BLaER1 treated with 17β-estradiol and CSF1 and Interleukin-3, amounts not matched to agents 10 nM and 100 nM (cell line): ENCODE data around the gene ZNF224.

Experiments used
- H3K27ac ChIP-seq, 11 experiments: shearing (Covaris generic); formaldehyde crosslinking; 2 replicates each; pipeline ENCODE4 v1.8.1; 2022
- H3K27me3 ChIP-seq, 11 experiments: shearing (Covaris generic); formaldehyde crosslinking; 2 replicates each; pipeline ENCODE4 v1.8.1; 2022
- H3K36me3 ChIP-seq, 11 experiments: shearing (Covaris generic); formaldehyde crosslinking; 2 replicates each; pipeline ENCODE4 v1.8.1; 2022
- H3K4me1 ChIP-seq, 10 experiments: shearing (Covaris generic); formaldehyde crosslinking; 2 replicates each; pipeline ENCODE4 v1.8.1; 2022
- H3K4me2 ChIP-seq, 11 experiments: shearing (Covaris generic); formaldehyde crosslinking; 2 replicates each; pipeline ENCODE4 v1.8.1; 2022
- H3K4me3 ChIP-seq, 10 experiments: shearing (Covaris generic); formaldehyde crosslinking; 2 replicates each; pipeline ENCODE4 v1.8.1; 2022
- H3K9ac ChIP-seq, 11 experiments: shearing (Covaris generic); formaldehyde crosslinking; 2 replicates each; pipeline ENCODE4 v1.8.1; 2022
- H3K9me3 ChIP-seq, 11 experiments: shearing (Covaris generic); formaldehyde crosslinking; replicated peaks in 1 of 11; 2 replicates each; pipeline ENCODE4 v1.8.1; 2022
- H4K20me1 ChIP-seq, 11 experiments: shearing (Covaris generic); formaldehyde crosslinking; 2 replicates each; pipeline ENCODE4 v1.8.1; 2022
- Cebpa-rat ChIP-seq, 11 experiments: shearing (Covaris generic); IDR thresholded peaks; 2 replicates each; pipeline ENCODE4 v1.8.1; 2022

Gene ZNF224

DNA sequence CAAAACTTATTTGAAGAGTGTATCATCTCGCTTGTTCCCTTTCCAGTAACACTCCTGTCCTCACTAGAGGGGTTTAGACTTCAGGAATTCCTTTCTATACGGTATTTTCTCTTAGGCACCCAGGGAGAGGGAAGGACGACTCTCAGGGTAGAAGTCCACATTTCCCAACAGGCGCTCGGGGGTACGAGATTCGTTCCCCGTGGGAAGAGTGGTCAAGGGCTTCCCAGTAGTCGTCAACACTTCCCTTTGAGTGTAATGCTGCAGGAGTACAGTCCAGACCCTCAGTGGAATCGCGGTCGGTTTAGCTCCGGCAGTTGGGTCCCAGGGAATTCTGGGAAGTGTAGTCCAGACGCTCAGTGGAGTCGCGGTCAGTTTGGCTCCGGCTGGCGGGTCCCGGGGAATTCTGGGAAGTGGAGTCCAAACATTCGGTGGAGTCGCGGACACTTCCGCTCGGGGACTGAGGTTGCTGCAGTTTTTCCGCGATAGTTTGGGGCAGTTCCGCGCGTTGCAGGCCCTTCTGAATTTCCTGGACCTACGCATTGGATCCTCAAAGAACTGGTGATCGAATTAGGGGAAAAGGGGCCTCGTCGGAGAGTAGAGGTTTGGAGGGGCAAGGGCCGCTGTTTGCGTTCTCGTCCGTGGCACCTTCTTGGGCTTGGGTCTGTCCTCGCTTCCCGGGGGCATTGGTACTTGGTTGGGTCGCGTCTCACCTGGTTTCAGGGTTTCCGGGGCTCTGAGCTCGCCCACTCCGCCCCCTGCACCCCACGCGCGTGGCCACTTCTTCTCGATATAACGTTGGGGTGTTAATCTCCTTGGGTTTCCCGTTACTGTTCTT is at the start of gene ZNF224:
ZNF224 (plus strand) TSS at position 431 of the 835 bp plus-strand sequence. CDS start 3,513 bp downstream, outside the sequence.
- H3K27ac ChIP-seq, result peak within 1 kb of the TSS; percentile 73 to 86 (median 77)
- H3K4me3 ChIP-seq, result peak within 1 kb of the TSS; percentile 81 to 100 (median 94)
- H3K27me3 ChIP-seq, result no peaks in the 10 kb centered on the region
- peaks cover 0 to 20% (median 0%) of the 10 kb centered on the region in 11 experiments; a peak in 8 of 22 replicates for H4K20me1 ChIP-seq
- H3K9ac ChIP-seq, result peak within 1 kb of the TSS; percentile 83 to 93 (median 88)
- peak within 1 kb of the TSS; percentile 69 to 90 (median 83) for H3K4me2 ChIP-seq
- H3K4me1 ChIP-seq, result peaks cover 4 to 24% (median 9%) of the 10 kb centered on the region in 10 experiments
- TF ChIP-seq Cebpa-rat (IDR thresholded peaks at IDR 0.05), result no peak
- peaks cover 26 to 32% (median 31%) of the 10 kb centered on the region in 11 experiments for H3K36me3 ChIP-seq
- H3K9me3 ChIP-seq, result peaks cover 0 to 3% (median 0%) of the 10 kb centered on the region in 11 experiments; a peak in 1 of 22 replicates

DNA sequence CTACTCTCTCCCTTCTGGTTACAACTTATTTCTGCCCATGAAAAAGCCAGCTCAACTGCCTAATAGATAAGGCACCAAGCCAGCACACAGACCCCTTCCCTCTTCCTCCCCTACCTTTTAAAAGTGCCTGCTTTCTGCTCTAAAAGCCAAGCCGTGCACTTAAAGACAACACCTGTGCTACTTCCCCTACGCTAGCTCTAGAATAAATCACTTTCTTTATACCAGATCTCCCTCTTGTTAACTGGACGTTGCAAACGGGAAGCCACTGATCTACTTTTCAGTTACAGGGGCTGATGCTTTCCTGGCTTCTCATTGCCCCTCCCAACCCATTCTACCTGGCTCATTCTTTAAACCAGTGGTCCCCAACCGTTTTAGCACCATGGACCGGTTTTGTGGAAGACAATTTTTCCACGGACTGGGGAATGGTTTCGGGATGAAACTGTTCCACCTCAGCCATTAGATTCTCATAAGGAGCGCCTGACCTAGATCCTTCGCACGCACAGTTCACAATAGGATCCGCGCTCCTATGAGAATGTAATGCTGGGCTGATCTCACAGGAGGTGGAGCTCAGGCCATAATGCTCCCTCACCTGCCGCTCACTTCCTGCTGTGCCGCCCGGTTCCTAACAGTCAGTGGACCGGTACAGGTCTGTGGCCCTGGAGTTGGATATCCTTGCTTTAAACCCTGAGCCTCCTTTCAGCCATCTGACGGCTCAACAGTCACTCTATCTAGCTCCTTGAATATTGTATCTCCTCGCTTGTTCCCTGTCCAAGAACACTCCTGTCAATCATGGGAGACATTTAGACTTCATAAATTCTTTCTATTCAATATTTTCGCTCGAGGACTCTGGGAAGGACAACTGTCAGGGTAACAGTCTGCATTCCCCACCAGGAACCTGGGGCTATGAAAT is 43.2 kb upstream of the ZNF224 start:
- Histone ChIP-seq H4K20me1 (no peaks in the 10 kb centered on the region), H3K9ac (peak overlapping the region in 9 of 11 experiments; percentile 66 to 84 (median 76); a peak in 14 of 22 replicates), H3K27me3 (no peaks in the 10 kb centered on the region; a peak in 1 of 22 replicates), H3K4me3 (peak overlapping the region; percentile 68 to 90 (median 74)), H3K36me3 (peaks cover 13 to 25% (median 15%) of the 10 kb centered on the region in 11 experiments; a peak in 20 of 22 replicates), H3K27ac (peak overlapping the region in 4 of 11 experiments; percentile 10 to 75 (median 72); a peak in 5 of 22 replicates), H3K4me2 (peak overlapping the region; percentile 63 to 95 (median 78)), H3K4me1 (peaks cover 0 to 11% (median 7%) of the 10 kb centered on the region in 10 experiments; a peak in 11 of 20 replicates), H3K9me3 (peaks cover 15 to 49% (median 26%) of the 10 kb centered on the region in 11 experiments; a peak in 20 of 22 replicates)
- TF ChIP-seq Cebpa-rat (IDR thresholded peaks at IDR 0.05), result no peak

GRCh38 chr19:44051650-44052402 is 42.3 kb upstream of the ZNF224 start, which contains the start of gene ZNF223:
ZNF223 (plus strand) TSS chr19:44052036; CDS start chr19:44055177, 3,141 bp downstream.
- TF ChIP-seq Cebpa-rat (IDR thresholded peaks at IDR 0.05), result no peak
- H3K36me3 ChIP-seq, result peaks cover 15 to 30% (median 17%) of the 10 kb centered on the region in 11 experiments; a peak in 20 of 22 replicates
- H3K9me3 ChIP-seq, result peaks cover 15 to 50% (median 27%) of the 10 kb centered on the region in 11 experiments; a peak in 20 of 22 replicates
- peak within 1 kb of the TSS; percentile 63 to 95 (median 78) for H3K4me2 ChIP-seq
- H3K4me3 ChIP-seq, result peak within 1 kb of the TSS; percentile 68 to 90 (median 74)
- peak within 1 kb of the TSS; percentile 66 to 84 (median 76) for H3K9ac ChIP-seq
- no peaks in the 10 kb centered on the region; a peak in 1 of 22 replicates for H3K27me3 ChIP-seq
- H4K20me1 ChIP-seq, result no peaks in the 10 kb centered on the region
- H3K27ac ChIP-seq, result peak within 1 kb of the TSS in 10 of 11 experiments; percentile 10 to 75 (median 60); a peak in 16 of 22 replicates
- peaks cover 0 to 11% (median 7%) of the 10 kb centered on the region in 10 experiments; a peak in 11 of 20 replicates for H3K4me1 ChIP-seq

GRCh38 chr19:44055870-44056269 is 38.3 kb upstream of the ZNF224 start:
- Histone ChIP-seq H4K20me1 (no peaks in the 10 kb centered on the region), H3K27ac (no peak overlapping the region), H3K4me1 (peaks cover 7 to 17% (median 16%) of the 10 kb centered on the region in 10 experiments; a peak in 15 of 20 replicates), H3K4me2 (no peak overlapping the region), H3K9ac (no peak overlapping the region), H3K27me3 (no peaks in the 10 kb centered on the region; a peak in 1 of 22 replicates), H3K4me3 (no peak overlapping the region), H3K9me3 (peaks cover 15 to 51% (median 26%) of the 10 kb centered on the region in 11 experiments; a peak in 20 of 22 replicates), H3K36me3 (peaks cover 32 to 70% (median 51%) of the 10 kb centered on the region in 11 experiments; a peak in 21 of 22 replicates)
- no peak for TF ChIP-seq Cebpa-rat (IDR thresholded peaks at IDR 0.05)

DNA sequence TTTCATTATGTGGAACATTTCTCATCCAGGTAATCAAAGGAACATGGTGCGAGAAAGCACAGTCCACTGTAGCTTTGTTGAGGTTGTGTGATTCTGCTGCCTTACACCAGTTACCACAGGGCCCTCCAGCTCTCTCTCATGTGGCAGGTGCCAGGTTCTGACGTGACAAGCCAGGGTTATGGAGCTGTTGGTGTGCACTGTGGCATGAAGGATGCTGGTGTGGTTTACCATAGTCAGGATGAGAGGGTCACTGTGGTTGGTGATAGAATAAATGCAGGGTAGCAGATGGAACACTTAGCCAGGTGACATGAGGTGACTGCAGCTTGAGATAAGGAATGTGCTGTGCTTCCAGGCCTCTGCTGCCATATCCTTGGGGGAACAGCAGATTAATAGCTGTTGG is 34.9 kb upstream of the ZNF224 start:
- Histone ChIP-seq H3K27me3 (no peaks in the 10 kb centered on the region), H3K9me3 (peaks cover 19 to 61% (median 29%) of the 10 kb centered on the region in 11 experiments), H3K4me3 (no peak overlapping the region), H3K9ac (no peak overlapping the region), H3K4me2 (peak overlapping the region in 5 of 11 experiments; percentile 10 to 48 (median 42); a peak in 10 of 22 replicates), H3K36me3 (peaks cover 66 to 100% (median 83%) of the 10 kb centered on the region in 11 experiments), H3K27ac (no peak overlapping the region), H3K4me1 (peaks cover 0 to 16% (median 9%) of the 10 kb centered on the region in 10 experiments; a peak in 9 of 20 replicates), H4K20me1 (no peaks in the 10 kb centered on the region)
- no peak for TF ChIP-seq Cebpa-rat (IDR thresholded peaks at IDR 0.05)

GRCh38 chr19:44061038-44061437 is 33.1 kb upstream of the ZNF224 start:
- Histone ChIP-seq H3K4me3 (no peak overlapping the region), H3K9ac (no peak overlapping the region), H3K27me3 (no peaks in the 10 kb centered on the region), H3K36me3 (peaks cover 67 to 100% (median 84%) of the 10 kb centered on the region in 11 experiments), H4K20me1 (no peaks in the 10 kb centered on the region), H3K4me1 (peaks cover 0 to 16% (median 9%) of the 10 kb centered on the region in 10 experiments; a peak in 9 of 20 replicates), H3K9me3 (peaks cover 21 to 61% (median 35%) of the 10 kb centered on the region in 11 experiments), H3K27ac (no peak overlapping the region), H3K4me2 (no peak overlapping the region)
- TF ChIP-seq Cebpa-rat (IDR thresholded peaks at IDR 0.05), result no peak

GRCh38 chr19:44066305-44066704 is 27.9 kb upstream of the ZNF224 start:
- Histone ChIP-seq H3K36me3 (peaks cover 59 to 78% (median 73%) of the 10 kb centered on the region in 11 experiments), H3K9me3 (peaks cover 73 to 99% (median 88%) of the 10 kb centered on the region in 11 experiments), H3K4me2 (no peak overlapping the region), H3K9ac (no peak overlapping the region), H3K4me3 (peak overlapping the region in 6 of 10 experiments; percentile 4 to 39 (median 27); a peak in 7 of 20 replicates), H3K27me3 (no peaks in the 10 kb centered on the region), H4K20me1 (no peaks in the 10 kb centered on the region), H3K27ac (no peak overlapping the region), H3K4me1 (peaks cover 0 to 4% (median 2%) of the 10 kb centered on the region in 10 experiments; a peak in 8 of 20 replicates)
- no peak for TF ChIP-seq Cebpa-rat (IDR thresholded peaks at IDR 0.05)
